ENCODE results near the gene DAPK3. TPM values are rescaled to one million over a fixed set of nuclear protein-coding genes. Genes with fewer than 3 reads are reported as not detected.
A peak's percentile ranks its signal among the peaks of the same experiment; 100 is the strongest.

Gene DAPK3
- total RNA-seq, 1 experiment from 2014 or later: 58.6 TPM

GRCh38 chr19:3983542-3983914 is 12.6 kb upstream of the DAPK3 start:
- BruUV-seq (replicated peaks): no TSS peak
- H3K27me3 ChIP-seq (replicated peaks; ENCODE audit: control insufficient read depth, insufficient read depth, low read length): no peaks in the 10 kb centered on the region
- peak overlapping the region; percentile 89 for H3K4me3 Mint-ChIP-seq (ENCODE audit: unreplicated experiment)
- TF ChIP-seq CTCF (IDR thresholded peaks at IDR 0.05; ENCODE audit: insufficient read depth in 1 of 2, low read depth in 1 of 2, low read length in 1 of 2, severe bottlenecking in 1 of 2, unreplicated experiment in 1 of 2): no peak
- POLR2A ChIA-PET: interaction anchor here (1.0 kb wide), 1 partner anchor 25 kb away, joined by 4 read pairs; no protein-coding TSS in a partner anchor
- DNase-seq: no peak
- H3K27me3 Mint-ChIP-seq (ENCODE audit: insufficient read depth, unreplicated experiment): no peaks in the 10 kb centered on the region
- peaks cover 79% of the 10 kb centered on the region for H3K36me3 Mint-ChIP-seq (ENCODE audit: insufficient read depth, unreplicated experiment)
- peak overlapping the region; percentile 96 for H3K27ac Mint-ChIP-seq (ENCODE audit: unreplicated experiment)
- peaks cover 6% of the 10 kb centered on the region for H3K4me1 Mint-ChIP-seq (ENCODE audit: low read depth, unreplicated experiment)
- no peaks in the 10 kb centered on the region for H3K9me3 ChIP-seq
- intact Hi-C loops (cut with micrococcal nuclease; ENCODE audit: unreplicated experiment): loop anchor here (10.0 kb wide), 1 partner anchor 81 kb away; the partner anchor contains the start of gene ZBTB7A
- peaks cover 36% of the 10 kb centered on the region for H3K36me3 ChIP-seq (ENCODE audit: control insufficient read depth, insufficient read depth, low read length)
- CTCF ChIA-PET: interaction anchor here (0.6 kb wide), 1 partner anchor 8 kb away, joined by 5 read pairs; no protein-coding TSS in a partner anchor
- peaks cover 12% of the 10 kb centered on the region for H3K4me1 ChIP-seq
- no peak overlapping the region for H3K4me3 ChIP-seq (ENCODE audit: low read depth, low read length)
- H3K9me3 Mint-ChIP-seq (ENCODE audit: unreplicated experiment): no peaks in the 10 kb centered on the region

GRCh38 chr19:3982701-3983541 is 12.0 kb upstream of the DAPK3 start:
- H3K9me3 ChIP-seq: no peaks in the 10 kb centered on the region
- intact Hi-C loops (cut with micrococcal nuclease; ENCODE audit: unreplicated experiment): loop anchor here (10.0 kb wide), 1 partner anchor 82 kb away; the partner anchor contains the start of gene ZBTB7A
- no peaks in the 10 kb centered on the region for H3K27me3 ChIP-seq (replicated peaks; ENCODE audit: control insufficient read depth, insufficient read depth, low read length)
- Mint-ChIP-seq H3K27me3 (ENCODE audit: insufficient read depth, unreplicated experiment) (no peaks in the 10 kb centered on the region), H3K4me3 (ENCODE audit: unreplicated experiment) (peak overlapping the region; percentile 89), H3K27ac (ENCODE audit: unreplicated experiment) (peak overlapping the region; percentile 96), H3K4me1 (ENCODE audit: low read depth, unreplicated experiment) (peaks cover 6% of the 10 kb centered on the region), H3K9me3 (ENCODE audit: unreplicated experiment) (no peaks in the 10 kb centered on the region), H3K36me3 (ENCODE audit: insufficient read depth, unreplicated experiment) (peaks cover 85% of the 10 kb centered on the region)
- no peak for TF ChIP-seq CTCF (IDR thresholded peaks at IDR 0.05; ENCODE audit: insufficient read depth in 1 of 2, low read depth in 1 of 2, low read length in 1 of 2, severe bottlenecking in 1 of 2, unreplicated experiment in 1 of 2)
- H3K4me1 ChIP-seq: peaks cover 12% of the 10 kb centered on the region
- ChIA-PET CTCF (no interaction called here), POLR2A (interaction anchor here (1.1 kb wide), 1 partner anchor 12 kb away, joined by 6 read pairs; the partner anchor contains the start of gene DAPK3)
- no TSS peak for BruUV-seq (replicated peaks)
- no peak overlapping the region for H3K4me3 ChIP-seq (ENCODE audit: low read depth, low read length)
- H3K36me3 ChIP-seq (ENCODE audit: control insufficient read depth, insufficient read depth, low read length): peaks cover 41% of the 10 kb centered on the region
- DNase-seq: no peak

DNA sequence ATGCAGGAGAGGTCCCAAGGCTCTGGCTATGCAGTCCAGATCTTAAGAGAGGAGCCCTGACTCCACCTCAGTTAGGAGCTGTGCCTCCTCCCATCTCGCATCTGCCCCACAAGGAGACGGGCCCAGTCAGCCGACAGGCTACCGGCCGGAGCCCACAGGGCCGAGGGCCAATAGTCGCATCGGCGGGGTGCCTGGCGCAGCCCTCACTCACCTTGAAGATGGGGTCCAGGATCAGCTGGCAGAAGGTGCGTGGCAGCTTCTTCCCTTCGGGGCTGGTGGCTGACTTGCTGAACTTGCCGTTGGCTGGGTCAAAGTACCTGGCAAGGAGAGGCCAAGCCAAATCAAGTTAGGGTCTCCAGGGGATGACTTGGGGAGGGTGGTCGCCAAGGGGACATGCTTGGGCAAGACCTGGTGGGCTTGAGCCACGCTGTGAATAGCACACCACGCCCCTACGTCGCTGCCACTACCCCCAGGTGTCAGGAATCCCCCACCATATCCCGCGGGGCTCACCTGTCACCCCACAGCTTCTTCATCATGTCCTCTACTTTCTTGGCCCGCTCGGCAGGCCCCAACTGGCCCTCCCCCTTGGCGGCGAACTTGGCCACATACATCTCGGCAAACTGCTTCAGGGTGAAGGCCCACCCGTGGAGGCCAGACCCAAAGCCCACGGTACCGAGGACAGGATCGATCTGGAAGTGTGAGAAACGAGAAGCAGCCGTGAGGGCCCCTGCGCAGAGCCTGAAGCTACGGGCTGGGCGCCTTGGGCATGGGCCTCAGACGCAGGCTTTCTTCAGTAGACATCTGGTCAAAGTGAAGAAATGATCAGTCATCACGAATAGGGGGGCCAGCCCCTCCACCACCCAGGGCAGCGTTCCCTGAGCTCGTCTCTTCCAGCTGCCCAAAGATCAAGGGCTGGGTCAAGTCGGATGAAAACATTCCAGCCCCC is 11.1 kb upstream of the DAPK3 start:
- intact Hi-C loops (cut with micrococcal nuclease; ENCODE audit: unreplicated experiment): loop anchor here (10.0 kb wide), 1 partner anchor 83 kb away; the partner anchor contains the start of gene ZBTB7A
- H3K9me3 ChIP-seq: no peaks in the 10 kb centered on the region
- Mint-ChIP-seq H3K27ac (ENCODE audit: unreplicated experiment) (peak overlapping the region; percentile 96), H3K36me3 (ENCODE audit: insufficient read depth, unreplicated experiment) (peaks cover 94% of the 10 kb centered on the region), H3K9me3 (ENCODE audit: unreplicated experiment) (no peaks in the 10 kb centered on the region), H3K4me1 (ENCODE audit: low read depth, unreplicated experiment) (peaks cover 6% of the 10 kb centered on the region), H3K4me3 (ENCODE audit: unreplicated experiment) (peak overlapping the region; percentile 89), H3K27me3 (ENCODE audit: insufficient read depth, unreplicated experiment) (no peaks in the 10 kb centered on the region)
- ChIA-PET POLR2A (interaction anchor here (1.0 to 1.1 kb wide), 2 partner anchors 11 to 13 kb away, joined by 3 to 6 read pairs; partner anchors contain the start of gene DAPK3), CTCF (no interaction called here)
- peaks cover 12% of the 10 kb centered on the region for H3K4me1 ChIP-seq
- H3K4me3 ChIP-seq (ENCODE audit: low read depth, low read length): no peak overlapping the region
- BruUV-seq (replicated peaks): no TSS peak
- H3K27me3 ChIP-seq (replicated peaks; ENCODE audit: control insufficient read depth, insufficient read depth, low read length): no peaks in the 10 kb centered on the region
- H3K36me3 ChIP-seq (ENCODE audit: control insufficient read depth, insufficient read depth, low read length): peaks cover 44% of the 10 kb centered on the region
- DNase-seq: no peak
- TF ChIP-seq CTCF (IDR thresholded peaks at IDR 0.05; ENCODE audit: insufficient read depth in 1 of 2, low read depth in 1 of 2, low read length in 1 of 2, severe bottlenecking in 1 of 2, unreplicated experiment in 1 of 2): no peak

Measured in Caco-2 (cell line).